Cardiac septum (tissue), 1 donor: Measurements from ENCODE around the gene IGFL4. TPM values are rescaled to one million over a fixed set of nuclear protein-coding genes. Genes with fewer than 3 reads are reported as not detected.

Source experiments
- DNase-seq: peaks from one replicate; pipeline ENCODE4 v3.0.0-alpha.2; 2020; ENCODE audit warnings: low spot score
- intact Hi-C: fragments of 100-400 bp; cut with DNase I; formaldehyde crosslinking; loops from one replicate; pipeline ENCODE4 v1.14.0; 2022
- total RNA-seq: library from RNA; stranded (reverse); fragmentation: NEBNext Ultra II Directional; extraction: Animal tissue kit (Norgen Biotek cat#: 25700); gene quantifications from one replicate; pipeline ENCODE4 v1.2.1, GENCODE V29; 2021
- donor health status: DM: no; HTN: no; CAD: no.

The IGFL4 gene
- total RNA-seq, 1 donor from 2014 or later: not detected

DNA sequence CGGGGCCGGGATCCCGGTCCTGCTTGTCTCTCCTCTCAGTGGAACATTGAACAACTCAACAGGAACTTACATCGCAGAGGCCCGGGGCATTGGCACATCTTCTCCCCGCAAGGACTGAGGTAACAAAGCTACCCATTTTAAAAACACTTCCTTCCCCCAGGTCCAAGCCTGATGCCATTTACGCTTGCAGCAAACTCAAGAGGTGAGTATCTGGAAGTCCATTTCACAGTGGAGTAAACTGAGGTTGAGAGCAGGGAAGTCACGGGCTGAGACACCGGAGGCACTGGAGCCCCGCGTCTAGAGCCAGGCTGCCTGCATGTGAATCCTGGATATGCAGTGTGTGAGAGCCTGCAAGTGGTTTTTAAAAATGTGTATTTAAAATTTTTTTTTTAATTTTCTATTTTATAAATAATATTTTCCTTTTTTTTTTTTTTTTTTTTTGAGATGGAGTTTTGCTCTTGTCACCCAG, 17.5 kb downstream of the IGFL4 start:
- DNase-seq: no peak
- intact Hi-C loops: no loop called here

DNA sequence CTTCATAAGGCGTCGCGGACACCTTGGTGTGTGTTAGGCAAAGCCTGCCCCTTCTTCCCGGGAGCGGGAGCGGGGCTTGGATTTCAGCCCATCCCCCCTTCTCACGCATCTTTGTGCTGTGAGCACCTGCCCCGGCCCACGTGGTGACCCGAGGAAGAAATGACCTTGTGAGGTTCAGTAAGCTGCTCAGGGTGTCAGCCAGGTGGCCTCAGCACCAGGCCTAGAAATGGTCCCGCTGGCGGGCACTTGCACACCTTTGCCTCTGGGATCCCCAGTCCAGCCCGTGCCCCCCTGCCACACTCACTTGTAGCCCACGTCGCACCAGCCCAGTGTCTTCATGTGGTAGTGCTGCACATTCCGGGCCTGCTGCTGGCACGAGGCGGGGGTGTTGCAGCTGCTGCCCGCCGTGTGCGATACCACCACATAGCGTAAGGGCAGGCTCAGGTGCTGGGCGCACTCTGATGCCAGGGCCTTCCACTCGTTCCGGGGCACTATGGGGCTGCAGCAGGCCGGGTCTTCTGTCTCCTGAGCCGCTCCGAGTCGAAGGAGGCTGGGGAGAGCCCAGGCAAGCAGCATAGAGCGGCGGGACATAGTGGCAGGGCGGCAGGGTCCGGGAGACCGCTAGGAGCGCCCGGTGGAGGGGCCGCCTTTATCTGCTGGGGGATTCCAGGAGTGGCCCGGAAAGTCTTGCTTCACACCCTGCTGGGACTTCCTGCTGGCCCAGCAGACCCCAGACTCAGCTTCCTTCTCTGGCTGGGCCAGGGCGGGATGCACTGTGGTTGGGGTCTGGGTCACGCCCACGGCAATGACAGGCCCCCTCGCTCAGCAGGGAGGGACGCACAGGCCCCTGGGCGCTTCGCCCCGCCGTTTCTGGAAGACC, 18.1 kb downstream of the IGFL4 start, which contains the start of gene PGLYRP1:
TSS of gene PGLYRP1 (minus strand) at position 623 of the 880 bp plus-strand sequence. CDS start at position 591, 32 bp downstream.
- intact Hi-C loops: no loop called here
- DNase-seq: no peak

DNA sequence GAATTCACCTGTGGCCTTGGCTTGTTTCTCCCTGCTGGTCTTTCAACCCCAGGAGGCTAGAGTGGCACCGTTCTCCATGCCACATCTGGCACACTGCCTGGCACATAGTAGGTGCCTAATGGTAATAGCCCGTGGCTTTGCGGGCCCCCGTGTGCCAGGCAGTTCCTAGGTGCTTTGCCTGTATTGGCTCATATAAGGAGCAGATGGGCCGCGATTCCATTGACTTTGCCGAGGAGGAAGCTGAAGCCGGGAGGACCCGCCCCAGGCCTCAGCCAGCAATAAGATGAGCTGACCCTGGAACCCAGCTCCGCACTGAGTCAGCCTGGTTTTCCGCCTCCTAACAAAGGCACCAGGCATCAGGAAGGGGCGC, 18.8 kb downstream of the IGFL4 start:
- intact Hi-C loops: no loop called here
- no peak for DNase-seq

DNA sequence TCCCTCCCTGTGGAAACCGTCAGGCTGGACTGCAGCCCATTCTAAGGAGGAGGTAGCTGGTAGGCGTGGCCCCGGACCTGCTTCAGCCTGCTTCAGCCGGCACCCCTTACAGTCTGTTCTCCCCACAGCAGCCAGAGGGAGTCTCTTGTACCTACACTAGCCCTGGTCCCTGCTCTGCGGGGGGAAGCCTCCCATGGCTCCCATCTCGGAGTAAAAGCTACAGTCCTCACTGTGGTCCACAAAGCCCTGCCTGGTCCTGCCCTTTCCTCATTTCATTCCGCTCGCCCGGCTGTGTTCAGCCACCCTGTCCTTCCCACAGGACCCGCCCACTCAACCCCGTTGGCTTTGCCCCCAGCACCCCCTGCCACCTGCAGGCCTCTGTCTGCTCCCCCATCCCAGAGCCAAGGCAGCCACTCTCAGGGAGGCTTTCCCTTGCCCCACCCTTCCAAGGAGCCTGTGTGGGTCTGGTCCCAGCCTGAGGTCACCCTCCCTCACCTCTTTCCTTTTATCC, 19.2 kb downstream of the IGFL4 start:
- intact Hi-C loops: no loop called here
- DNase-seq: no peak

DNA sequence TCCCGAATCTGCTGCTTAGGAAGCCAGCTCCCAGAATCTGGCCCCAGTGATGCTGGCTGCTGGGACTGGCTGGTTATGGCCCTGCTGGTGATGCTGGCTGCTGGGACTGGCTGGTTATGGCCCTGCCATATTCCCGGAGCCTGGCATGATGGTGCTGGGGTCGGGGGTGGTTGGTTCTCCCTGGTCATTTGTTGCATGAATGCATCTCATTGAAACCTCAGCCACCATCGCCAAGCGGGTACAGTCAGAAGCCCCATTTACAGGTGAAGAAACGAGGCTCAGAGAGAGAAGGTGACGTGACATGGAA, 20.0 kb downstream of the IGFL4 start:
- intact Hi-C loops: no loop called here
- no peak for DNase-seq

DNA sequence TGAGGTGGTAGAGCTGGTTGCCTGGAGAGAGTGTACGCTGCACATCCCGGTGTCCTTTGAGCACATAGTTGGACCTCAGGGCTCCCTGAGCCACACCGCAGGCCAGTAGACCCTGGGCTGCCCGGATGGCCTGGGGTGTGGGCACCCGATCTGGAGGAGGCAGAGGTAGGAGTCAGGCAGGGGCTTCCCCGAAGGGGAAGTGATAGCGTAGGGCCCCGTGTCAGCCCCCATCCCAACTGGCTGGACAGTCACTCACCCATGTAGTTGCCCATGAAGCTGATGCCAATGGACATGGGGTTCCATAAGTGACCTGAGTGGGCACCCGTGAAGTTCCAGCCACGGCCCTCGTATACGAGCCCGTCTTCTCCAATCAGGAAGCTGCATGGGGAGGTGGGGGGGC, 21.5 kb downstream of the IGFL4 start:
- intact Hi-C loops: loop anchor here (5.0 kb wide), 1 partner anchor 92 kb away; no protein-coding TSS in a partner anchor
- no peak for DNase-seq

DNA sequence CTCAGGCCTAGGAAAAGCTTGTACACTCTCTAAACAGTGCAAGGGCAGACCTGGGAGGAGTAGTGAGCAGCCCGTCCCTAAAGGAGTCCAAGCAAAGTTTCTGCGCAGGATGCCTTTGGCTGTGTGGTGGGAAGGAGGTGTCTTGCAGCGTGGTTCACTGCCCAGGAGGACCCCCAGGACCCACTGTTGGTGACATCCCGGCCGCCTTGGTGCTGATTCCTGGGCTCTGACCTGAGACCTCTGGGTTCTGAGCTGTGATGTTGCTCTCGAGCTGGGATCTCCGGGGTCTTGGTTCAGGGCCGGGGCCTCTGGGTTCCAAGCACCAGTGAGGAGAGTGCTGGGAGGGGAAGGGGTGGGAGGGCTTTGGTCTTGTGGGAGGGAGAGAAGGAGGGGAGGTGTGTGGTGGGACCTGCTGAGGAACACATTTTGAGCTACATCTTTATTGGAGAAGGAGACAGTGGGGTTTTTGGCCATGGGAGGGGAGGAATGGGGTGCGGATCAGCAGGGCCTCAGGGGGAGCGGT, 22.0 kb downstream of the IGFL4 start:
- intact Hi-C loops: loop anchor here (5.0 kb wide), 1 partner anchor 91 kb away; no protein-coding TSS in a partner anchor

DNA sequence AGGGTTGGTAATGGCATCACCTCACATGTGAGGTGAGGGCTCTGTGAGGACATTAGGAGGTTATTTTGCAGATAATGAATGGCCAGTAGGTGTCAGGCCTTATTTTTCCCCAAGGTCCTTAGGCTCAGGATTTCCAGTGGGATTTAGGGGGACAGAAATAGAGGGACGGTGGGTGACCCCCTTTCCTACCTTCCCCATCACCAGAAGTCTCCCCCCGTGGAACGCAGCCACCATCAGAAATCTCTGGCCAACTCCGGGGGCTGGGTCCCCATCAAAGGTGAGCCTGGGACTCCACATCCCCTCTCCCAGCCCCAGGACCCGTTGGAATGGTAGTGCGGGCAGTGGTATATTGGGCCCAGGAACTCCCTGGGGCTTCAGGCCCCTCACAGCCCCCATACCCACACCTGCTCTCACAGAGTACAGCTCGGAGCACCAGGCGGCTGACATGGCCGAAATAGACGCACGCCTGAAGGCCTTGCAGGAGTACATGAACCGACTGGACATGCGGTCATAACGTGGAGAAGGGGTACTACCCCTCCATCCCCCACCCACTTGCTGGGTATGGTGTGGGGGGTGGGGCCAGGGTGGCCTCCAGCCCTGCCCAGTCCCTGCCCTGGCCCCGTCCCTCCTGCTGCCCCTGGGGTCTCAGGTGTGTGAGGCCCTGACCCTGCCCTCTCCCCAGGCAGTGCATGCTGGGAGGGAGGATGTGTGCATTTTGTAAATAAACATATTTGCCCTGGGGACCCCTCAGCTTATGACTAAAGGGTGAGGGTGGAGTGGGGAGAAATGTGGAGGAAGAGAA, 22.7 kb downstream of the IGFL4 start:
- DNase-seq: no peak
- intact Hi-C loops: loop anchor here (5.0 kb wide), 1 partner anchor 91 kb away; no protein-coding TSS in a partner anchor

More for the DNA sequence above, 22.0 kb downstream of the IGFL4 start:
- DNase-seq: no peak

DNA sequence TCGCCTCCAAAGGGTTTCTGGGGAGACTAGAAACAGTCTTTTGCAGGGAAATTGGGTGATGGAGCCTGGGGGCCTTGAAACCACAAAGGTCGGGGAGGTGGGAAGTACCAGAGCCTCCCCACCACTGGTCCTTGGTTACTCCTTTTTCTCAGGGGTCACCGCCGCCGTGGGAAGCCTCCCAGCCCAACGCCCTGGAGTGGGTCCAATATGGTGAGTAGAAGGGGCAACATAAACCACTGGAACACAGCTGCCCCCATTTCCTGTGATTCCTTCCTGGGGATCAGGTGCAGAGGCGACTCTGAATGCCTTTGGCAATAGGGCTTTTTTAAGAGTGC, 23.7 kb downstream of the IGFL4 start:
- intact Hi-C loops: loop anchor here (5.0 kb wide), 1 partner anchor 90 kb away; no protein-coding TSS in a partner anchor
- DNase-seq: no peak

DNA sequence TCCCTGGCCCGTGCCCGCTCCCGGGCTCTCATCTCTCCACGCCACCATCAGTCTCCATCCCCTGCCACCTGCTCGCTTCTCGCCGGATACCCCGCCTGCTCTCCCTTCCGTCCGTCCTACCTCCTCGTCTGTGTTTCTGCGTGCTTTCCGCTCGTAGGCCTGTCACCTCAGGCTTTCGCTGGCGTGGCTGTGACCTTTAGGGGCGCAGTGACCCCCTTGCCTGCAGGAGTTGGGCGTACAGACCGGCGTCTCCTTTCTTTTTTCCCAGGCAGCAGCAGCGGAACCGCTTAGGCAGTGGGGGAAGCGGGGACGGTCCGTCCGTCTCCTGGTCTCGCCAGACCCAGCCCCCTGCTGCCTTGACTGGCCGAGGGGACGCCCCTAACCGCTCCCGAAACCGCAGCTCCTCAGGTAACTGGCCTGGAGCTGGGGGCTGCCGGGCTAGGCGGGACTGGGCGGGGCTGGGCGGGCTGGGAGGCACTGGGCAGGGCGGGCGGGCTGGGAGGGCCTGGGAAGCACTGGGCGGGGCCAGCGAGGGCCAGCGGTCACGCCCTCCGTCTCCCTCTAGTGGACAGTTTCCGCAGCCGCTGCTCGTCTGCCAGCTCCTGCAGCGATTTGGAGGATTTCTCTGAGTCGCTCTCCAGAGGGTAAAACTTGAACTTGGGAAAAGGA, 24.2 kb downstream of the IGFL4 start:
- peak; percentile 94 for DNase-seq
- intact Hi-C loops: loop anchor here (5.0 kb wide), 1 partner anchor 89 kb away; no protein-coding TSS in a partner anchor

DNA sequence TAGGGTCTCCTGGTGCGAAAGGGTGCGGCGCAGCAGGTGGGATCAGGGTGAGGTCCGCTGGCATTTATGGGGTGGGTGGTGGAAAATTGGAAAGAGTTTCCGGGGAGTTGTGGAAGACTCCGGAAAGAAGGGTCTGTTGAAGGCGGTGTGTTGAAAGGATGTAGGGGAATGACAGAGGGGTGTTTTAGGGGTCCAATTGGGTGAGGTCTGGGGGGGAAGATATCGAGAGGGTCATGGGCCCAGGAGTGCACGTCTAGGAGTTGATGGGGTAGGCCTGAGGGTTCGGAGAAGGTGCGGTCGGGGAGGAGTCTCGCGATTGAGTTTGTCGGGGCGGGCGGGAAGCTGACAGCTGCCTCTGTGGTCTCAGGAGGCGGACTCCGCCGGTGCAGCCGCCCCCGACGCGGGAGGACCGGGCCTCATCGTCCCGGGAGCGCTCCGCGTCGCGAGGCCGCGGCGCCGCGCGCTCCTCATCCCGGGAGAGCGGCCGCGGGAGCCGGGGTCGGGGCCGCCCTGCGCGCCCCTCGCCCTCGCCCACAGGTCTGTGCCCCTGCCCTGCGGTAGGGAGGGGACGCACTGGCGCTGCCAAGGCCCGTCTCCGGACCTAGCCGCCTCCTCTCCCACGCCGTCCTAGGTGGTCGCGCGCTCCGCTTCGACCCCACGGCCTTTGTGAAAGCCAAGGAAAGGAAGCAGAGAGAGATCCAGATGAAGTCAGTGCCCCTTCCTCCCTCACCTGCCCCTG, 24.9 kb downstream of the IGFL4 start:
- intact Hi-C loops: loop anchor here (5.0 kb wide), 1 partner anchor 89 kb away; no protein-coding TSS in a partner anchor
- no peak for DNase-seq

DNA sequence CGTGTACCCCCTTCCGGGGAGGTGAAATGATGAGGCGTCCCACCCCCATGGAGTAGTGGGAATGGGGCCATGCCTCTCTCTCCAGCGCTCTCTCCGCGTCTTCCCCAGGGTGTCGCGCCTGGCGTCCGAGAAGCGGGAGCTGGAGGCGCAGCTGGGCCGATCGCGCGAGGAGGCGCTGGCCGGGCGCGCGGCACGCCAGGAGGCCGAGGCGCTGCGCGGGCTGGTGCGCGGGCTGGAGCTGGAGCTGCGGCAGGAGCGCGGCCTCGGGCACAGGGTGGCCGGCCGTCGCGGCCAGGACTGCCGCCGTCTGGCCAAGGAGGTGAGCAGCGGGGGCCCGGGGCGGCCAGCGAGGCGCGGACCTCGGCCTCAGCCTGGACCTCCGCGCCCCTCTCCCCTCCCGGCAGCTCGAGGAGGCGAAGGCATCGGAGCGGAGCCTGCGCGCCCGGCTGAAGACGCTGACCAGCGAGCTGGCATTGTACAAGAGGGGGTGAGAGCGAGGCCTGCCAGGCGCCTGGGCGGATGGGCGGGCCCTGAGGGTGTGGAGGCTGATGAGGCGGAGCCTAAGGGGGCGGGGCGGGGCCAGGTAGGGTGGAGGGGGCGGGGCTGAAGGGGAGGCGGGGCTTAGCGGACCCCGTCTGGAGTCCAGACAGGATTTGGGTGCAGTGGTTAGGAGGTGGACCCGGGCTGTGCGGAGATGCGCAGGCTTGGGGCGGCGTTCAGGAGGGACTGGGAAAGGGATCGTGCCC, 25.7 kb downstream of the IGFL4 start:
- intact Hi-C loops: loop anchor here (5.0 kb wide), 1 partner anchor 88 kb away; no protein-coding TSS in a partner anchor
- peak; percentile 90 for DNase-seq

DNA sequence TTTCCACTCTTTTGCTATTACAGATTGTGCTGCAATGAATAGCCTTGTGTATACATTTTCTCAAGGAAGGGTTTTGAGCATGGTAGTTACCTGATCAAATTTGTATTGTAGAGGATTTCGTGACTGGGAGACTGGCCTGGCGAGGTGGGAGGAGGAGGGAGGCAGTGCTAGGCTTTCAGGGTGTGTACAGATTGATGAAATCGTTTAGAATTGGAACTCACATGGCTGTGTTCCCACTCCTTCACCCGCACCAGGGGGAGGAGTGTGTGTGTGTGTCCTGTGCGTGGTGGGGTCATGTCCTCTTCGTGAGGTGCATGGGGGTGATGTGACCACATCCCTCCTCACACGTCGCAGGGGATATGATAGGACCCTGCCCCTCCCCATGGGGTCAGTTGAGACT, 26.3 kb downstream of the IGFL4 start:
- DNase-seq: no peak
- intact Hi-C loops: no loop called here

DNA sequence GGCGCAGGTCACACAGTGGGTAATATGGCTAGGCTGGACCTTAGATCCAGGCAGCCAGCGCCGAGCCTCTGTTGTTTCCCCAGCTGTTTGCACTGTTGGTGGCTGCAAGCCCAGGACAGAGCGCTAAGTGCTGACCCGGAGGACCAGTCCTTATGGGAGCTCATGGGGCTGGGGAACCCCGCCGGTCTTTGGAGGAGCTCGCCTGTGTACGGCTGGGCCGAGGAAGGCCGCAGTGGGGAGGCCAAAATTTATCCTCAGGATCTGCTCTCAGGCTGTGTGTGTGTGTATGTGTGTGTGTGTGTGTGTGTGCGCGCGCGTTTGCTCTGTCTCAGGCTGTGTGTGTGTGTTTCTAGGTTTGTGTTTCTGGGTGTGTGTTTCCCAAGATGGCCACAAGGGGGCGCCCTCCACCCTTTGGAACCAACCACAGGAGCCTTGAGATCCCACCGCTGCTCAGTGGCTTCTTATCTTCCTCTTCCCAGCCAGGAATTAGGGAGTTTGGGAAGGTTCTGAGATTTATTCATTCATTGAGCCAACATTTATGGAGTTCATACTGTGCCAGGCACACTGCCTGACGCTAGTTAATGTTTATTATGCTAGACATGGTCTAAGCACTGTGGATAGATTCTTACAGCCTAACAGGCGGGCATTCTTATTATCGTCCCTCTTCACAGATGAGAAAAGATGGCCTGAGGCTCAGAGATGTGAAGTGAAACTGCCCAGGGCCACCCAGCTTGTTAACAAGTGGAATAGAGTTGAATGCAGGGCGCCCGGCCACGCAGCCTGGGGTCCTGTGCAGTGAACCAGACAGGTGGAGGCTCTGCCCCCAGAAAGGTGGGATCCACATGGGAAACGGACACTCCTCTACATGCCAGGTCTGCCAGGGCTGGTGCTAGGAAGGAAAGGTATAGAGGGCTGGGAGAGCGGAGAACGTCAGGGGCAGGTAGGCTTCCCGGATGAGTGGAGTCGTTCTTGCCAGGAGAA, 31.0 kb downstream of the IGFL4 start:
- intact Hi-C loops: no loop called here
- no peak for DNase-seq

DNA sequence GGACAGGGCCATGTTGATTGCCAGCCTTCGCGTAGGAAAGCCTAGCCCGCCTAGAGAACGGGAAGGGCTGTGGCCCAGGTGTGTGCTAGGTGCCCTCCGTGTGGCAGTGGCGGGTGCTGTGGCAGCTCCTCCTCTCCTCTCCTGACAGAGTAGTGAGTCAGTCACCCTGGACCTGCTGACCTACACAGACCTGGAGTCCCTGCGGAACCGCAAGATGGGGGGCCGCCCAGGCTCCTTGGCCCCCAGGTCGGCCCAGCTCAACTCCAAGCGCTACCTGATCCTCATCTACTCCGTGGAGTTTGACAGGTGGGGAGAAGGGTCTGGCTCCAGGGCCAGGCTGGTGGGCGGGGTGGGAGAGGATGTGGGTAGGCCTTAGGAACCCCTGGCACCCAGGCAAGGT, 34.4 kb downstream of the IGFL4 start:
- DNase-seq: no peak
- intact Hi-C loops: no loop called here

DNA sequence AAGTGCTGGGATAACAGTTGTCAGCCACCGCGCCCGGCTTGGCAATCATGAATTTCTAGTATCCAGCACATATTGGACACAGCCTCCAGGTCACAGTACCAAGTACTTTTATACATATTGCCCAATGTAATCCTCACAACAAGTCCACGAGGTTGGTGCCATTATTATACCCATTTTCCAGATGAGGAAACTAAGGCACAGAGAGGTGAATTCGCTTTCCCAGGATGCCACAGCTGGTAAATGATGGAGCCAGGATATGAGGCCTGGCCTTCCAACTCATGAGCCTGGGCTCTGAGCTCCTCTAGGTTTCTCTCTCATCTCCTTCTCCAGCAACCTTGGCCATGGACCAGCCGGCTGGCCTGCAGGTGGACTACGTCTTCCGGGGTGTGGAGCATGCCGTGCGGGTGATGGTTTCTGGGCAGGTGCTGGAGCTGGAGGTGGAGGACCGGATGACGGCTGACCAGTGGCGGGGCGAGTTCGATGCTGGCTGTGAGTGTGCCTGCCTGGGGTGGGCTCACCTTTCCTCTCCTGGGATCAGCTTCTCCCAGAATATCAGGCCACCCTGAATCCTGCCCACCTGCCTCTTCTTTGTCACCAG, 38.0 kb downstream of the IGFL4 start:
- intact Hi-C loops: no loop called here
- DNase-seq: no peak
